HG02885 (cell line): ENCODE data around the gene CAND2.

Experiments
- ATAC-seq: cut with Tn5 transposase; IDR thresholded peaks from one replicate; pipeline ENCODE4 v1.9.1; 2021; ENCODE audit warnings: mild to moderate bottlenecking; ENCODE audit not compliant: unreplicated experiment, poor library complexity

The CAND2 gene

DNA sequence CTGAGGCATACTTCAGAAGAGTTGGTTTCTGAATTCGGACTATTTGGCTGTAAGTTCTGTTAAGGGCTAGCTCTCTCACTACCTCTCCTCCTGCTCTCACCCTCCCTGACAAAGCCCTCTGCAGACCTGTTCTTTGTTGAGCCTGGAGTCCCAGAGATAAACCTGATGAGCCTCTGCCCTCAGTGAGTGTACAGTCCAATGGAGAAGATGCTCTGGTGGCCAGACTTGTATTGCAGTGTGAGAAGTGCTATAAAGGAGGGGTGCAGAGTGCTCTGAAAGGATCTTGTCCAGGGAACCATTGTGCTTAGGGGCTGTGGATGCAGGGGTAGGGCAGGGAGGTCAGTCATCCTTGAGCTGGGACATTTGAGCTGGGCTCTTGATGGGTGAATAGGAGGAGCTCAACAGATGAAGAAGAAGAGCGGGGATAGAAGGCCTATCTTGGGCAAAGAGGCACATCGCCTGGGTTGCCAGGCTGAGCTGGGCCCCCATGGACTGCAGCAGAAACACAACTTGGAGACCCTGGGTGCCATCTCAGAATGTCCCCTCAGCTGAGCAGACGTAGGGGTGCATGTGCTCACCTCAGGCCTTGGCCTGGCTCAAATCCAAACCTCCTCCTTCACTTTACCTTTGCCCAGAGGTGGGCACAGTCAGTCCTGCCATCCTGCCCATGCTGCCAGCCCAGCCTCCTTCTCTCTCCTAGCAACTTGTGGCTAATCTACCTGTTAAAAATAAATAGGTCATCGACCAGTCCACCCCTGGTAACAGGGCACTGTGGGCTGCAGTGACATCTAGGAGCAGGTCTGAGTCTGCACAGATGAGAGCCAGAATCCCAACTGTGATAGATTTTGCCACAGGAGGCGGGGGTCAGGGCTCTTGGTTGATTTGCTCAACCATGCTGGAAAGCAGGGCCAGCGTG lies 3.3 kb downstream of the CAND2 start:
- ATAC-seq: no peak

GRCh38 chr3:12803371-12803770 lies 6.9 kb downstream of the CAND2 start:
- no peak for ATAC-seq

- ATAC-seq: no peak
Observed at GRCh38 chr3:12807066-12807465, 10.6 kb downstream of the CAND2 start.

- no peak for ATAC-seq
Observed at GRCh38 chr3:12807601-12808359, 11.3 kb downstream of the CAND2 start.

- ATAC-seq: no peak
Observed at GRCh38 chr3:12808587-12808986, 12.1 kb downstream of the CAND2 start.

DNA sequence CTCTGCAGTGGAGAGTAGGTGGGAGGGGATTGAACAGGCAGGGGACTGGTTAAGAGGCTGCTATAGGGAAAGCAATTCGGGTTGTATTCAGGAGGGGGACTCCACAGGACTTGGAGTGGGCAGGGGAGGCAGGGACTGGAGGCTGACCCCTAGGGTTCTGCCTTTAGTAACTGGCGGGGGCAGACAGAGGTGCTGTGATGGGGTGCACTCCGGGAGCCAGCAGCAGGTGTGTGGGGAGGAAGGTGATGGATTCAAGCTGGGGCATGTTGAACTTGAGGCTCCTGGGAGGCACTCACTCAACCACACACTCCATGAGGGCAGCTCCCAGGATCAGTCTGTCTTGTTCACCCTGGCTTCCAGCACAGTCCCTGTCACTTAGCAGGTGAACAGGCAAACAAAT lies 12.5 kb downstream of the CAND2 start:
- ATAC-seq: no peak

DNA sequence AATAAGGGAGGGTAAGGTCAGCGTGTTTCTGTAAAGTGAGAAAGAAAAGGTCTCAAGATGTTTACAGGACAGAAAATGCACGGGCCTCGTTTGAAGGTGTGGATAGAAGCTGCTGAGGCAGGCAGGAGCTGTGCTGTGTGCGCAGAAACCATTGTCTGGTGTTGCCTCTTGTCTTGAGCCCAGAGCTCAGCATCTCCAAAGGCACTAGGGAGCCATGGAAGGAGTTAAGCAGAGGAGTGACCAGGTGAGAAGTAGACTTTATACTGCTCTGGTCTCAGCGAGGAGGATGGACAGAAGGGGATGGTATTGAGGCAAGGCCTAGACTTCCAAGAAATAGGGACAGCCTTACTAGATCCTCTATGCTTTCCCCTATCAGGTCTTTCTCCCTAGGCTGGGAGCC lies 13.0 kb downstream of the CAND2 start:
- no peak for ATAC-seq

- peak; percentile 99 for ATAC-seq
Observed at GRCh38 chr3:12810013-12810780, 13.7 kb downstream of the CAND2 start.

DNA sequence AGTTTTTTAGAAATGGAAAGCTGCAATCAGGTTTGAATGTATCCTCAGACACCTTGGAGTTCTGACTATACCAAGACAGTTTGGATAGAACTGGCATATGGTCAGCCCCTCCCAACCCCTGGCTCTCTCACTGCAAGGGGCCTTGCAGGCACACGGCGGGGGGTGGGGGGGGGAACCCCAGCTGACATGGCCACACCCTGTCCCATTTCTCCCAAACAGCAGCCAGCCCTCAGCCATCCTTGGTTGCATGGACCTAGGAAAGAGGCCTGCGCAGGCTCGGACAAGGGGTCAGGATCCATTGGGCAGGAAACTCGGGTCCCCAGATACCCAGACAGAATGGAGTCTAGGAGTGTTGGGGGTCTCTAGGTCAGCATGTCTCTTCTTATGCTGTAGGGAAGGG lies 14.5 kb downstream of the CAND2 start:
- ATAC-seq: no peak

DNA sequence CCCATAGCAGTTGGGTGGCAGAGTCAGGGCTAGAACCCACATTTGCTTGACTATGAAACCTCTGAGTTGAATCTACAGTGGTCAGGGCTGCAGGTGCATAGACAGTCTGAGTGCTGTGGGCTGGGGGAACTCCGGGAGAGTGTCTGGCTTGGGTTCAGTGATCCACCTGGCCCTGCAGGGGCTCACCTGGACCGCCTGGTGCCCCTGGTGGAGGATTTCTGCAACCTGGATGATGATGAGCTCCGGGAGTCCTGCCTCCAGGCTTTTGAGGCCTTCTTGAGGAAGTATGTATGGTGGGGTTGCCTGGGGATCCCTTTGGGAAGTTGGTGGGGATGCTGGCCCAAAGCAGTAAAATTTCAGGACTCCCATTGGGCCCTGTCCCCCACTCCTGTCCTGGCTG lies 16.3 kb downstream of the CAND2 start:
- ATAC-seq: no peak

GRCh38 chr3:12813967-12814366 lies 17.5 kb downstream of the CAND2 start:
- no peak for ATAC-seq

- ATAC-seq: no peak
Observed at GRCh38 chr3:12815078-12815477, 18.6 kb downstream of the CAND2 start.

DNA sequence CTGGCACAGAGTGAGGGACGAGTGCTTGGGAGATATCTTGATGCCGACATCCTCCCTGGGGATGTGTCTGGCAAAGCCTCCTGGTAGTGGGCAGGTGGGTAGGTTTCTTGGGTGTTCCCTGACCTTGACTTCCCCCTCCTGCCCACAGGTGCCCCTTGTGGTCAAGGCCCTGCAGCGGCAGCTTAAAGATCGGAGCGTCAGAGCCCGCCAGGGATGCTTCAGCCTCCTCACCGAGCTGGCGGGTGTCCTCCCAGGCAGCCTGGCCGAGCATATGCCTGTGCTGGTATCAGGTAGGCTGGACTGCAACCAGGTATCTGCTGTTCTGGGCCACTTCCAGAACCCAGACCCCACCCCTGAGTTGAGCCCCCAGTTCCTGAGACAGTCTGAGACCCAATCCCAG lies 19.2 kb downstream of the CAND2 start:
- no peak for ATAC-seq

DNA sequence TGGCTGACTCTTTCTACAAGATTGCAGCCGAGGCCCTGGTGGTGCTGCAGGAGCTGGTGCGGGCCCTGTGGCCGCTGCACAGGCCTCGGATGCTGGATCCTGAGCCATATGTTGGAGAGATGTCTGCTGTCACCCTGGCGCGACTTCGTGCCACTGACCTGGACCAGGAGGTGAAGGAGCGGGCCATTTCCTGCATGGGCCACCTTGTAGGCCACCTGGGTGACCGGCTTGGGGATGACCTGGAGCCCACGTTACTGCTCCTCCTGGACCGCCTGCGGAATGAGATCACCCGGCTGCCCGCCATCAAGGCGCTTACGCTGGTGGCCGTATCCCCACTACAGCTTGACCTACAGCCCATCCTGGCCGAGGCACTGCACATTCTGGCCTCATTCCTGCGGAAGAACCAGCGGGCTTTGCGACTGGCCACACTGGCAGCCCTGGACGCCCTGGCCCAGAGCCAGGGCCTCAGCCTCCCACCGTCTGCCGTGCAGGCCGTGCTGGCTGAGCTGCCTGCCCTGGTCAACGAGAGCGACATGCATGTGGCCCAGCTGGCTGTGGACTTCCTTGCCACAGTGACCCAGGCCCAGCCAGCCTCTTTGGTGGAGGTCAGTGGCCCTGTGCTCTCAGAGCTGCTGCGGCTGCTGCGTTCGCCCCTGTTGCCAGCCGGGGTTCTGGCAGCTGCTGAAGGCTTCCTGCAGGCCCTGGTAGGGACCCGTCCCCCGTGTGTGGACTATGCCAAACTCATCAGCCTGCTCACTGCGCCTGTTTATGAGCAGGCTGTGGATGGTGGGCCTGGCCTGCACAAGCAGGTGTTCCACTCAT lies 20.3 kb downstream of the CAND2 start:
- ATAC-seq: no peak

GRCh38 chr3:12817343-12817710 lies 20.8 kb downstream of the CAND2 start:
- no peak for ATAC-seq

DNA sequence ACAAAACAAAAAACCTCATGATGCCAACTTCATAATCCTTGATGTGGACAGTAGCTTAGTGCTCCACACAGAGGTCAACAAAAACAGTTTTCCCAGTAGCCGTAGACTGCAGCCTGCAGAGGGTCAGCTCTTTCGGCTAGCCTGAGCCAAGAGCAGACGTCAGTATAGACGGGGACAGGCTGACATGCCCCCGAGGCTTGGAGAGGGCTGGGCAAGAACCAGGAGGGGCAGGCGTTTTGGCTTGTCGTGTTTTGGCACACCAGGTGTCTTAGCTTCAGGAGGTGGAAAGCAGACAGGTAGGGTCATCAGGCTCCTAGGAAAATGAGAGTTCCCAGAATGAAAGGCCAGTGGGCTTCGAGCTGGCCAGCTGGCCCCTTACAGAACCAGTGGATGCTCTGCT lies 21.8 kb downstream of the CAND2 start:
- ATAC-seq: no peak

DNA sequence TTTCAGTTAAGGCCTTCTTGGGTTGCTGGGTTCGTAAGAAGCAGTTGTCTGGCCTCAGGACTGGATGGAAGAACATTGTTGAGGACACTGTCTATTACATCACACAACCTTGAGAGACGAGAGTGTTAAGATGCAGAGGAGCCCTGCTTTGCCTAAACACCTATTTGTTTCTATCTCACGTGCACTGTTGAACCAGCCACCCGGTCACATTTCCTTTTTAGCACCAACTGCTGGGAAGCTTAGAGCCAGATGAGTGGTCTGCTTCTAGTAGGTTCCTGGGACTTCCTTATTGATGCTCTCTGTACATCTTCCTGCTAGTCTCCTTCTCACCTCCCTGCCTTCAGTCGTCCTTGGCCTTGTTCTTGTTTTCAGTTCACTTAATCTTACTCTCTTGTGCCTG lies 22.3 kb downstream of the CAND2 start:
- no peak for ATAC-seq

- ATAC-seq: no peak
Observed at GRCh38 chr3:12822725-12823373, 26.4 kb downstream of the CAND2 start.

DNA sequence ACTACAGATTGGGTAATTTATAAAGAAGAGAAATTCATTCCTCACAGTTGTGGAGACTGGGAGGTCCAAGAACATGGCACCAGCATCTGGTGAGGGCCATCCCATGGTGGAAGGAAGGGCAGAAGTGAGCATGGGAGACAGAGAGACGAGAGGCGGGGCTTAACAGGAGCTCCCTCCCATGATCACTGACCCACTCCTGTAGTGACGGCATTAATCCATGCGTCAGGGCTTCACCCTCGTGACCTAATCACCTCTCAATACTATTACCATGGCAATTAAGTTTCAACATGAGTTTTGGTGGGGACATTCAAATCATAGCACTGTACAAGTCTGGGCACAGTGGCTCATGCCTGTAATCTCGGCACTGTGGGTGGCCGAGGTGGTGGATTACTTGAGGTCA lies 27.8 kb downstream of the CAND2 start:
- no peak for ATAC-seq

- ATAC-seq: no peak
Observed at GRCh38 chr3:12825156-12825555, 28.7 kb downstream of the CAND2 start.
